Stimulated activated CD8-positive, alpha-beta memory T cell treated with anti-CD3 and anti-CD28 coated beads, Interleukin-7, amount 100 ng/mL, for 48 hours (primary cell): ENCODE data around the gene IMPG1.

Source experiments
- DNase-seq, 2 donors: peaks; one replicate each; pipeline ENCODE4 v3.0.0-alpha.2; 2020; ENCODE audit warnings: low read depth in 1 of 2; ENCODE audit errors: extremely low read depth in 1 of 2

The IMPG1 gene, protein sequence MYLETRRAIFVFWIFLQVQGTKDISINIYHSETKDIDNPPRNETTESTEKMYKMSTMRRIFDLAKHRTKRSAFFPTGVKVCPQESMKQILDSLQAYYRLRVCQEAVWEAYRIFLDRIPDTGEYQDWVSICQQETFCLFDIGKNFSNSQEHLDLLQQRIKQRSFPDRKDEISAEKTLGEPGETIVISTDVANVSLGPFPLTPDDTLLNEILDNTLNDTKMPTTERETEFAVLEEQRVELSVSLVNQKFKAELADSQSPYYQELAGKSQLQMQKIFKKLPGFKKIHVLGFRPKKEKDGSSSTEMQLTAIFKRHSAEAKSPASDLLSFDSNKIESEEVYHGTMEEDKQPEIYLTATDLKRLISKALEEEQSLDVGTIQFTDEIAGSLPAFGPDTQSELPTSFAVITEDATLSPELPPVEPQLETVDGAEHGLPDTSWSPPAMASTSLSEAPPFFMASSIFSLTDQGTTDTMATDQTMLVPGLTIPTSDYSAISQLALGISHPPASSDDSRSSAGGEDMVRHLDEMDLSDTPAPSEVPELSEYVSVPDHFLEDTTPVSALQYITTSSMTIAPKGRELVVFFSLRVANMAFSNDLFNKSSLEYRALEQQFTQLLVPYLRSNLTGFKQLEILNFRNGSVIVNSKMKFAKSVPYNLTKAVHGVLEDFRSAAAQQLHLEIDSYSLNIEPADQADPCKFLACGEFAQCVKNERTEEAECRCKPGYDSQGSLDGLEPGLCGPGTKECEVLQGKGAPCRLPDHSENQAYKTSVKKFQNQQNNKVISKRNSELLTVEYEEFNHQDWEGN

GRCh38 chr6:76072562-76072961 is at the start of gene IMPG1:
Gene IMPG1 (minus strand): TSS chr6:76072662. CDS start chr6:76072488, 174 bp downstream.
- no peak for DNase-seq

- no peak for DNase-seq
Observed at GRCh38 chr6:76120302-76120701, 47.8 kb upstream of the IMPG1 start.

GRCh38 chr6:76073281-76073680 is 819 bp upstream of the IMPG1 start:
- DNase-seq: no peak

DNA sequence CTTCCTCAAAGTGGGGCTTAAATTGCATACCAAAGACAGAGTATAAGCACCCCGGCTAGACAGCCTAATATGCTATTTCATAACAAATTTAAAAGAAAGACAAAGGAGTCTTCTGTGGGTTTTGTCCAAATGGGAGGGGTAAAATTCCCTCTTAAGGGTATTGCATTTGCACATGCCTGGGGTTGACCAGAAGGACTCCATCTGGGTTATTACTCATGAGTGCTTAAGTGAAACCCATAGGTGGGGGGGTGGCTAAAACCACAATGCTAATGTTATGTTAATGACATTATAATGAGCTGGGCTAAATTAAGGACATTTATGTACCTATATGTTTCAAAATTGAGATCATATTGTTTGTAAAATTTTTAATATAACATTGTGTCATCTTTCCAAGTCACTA is 15.0 kb downstream of the IMPG1 start:
- no peak for DNase-seq

DNA sequence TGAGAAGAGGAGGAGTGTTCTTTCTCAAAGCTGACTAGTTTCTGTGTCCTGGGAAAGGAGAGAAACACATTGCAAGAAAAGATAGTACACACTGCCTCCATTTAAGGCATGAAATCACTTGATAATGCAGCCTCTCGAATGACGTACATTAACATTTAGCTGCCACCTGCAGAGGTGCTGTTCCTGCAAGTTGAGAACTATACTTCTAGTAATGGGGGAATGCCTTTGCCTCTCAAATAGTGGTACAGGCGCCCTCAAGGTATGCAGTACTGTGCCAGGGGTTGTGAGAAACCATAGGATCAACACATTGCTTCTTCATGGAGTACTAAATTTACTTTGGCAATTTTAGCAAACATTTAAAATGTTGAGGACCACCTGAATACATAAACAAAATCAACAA is 20.1 kb downstream of the IMPG1 start:
- DNase-seq: no peak

- DNase-seq: no peak
Observed at GRCh38 chr6:76043690-76044089, 28.8 kb downstream of the IMPG1 start.

DNA sequence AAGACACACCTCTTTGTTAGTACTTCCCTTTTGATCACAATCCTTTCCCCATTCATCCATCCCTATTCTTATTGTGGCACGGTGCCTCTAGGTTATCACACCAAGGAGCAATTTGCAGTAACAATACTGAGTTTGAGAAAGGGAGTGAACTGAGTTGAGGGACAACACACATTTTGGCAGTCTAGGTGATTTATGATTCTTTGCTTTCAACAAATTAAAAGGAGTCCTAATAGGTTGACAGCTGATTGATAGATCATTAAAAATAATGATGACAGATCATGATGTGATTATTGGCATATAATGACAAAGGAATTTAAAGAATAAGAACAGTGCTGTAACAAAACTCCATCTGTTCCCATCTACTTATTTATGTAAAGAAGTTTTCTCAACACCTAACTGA is 36.7 kb downstream of the IMPG1 start:
- DNase-seq: no peak

DNA sequence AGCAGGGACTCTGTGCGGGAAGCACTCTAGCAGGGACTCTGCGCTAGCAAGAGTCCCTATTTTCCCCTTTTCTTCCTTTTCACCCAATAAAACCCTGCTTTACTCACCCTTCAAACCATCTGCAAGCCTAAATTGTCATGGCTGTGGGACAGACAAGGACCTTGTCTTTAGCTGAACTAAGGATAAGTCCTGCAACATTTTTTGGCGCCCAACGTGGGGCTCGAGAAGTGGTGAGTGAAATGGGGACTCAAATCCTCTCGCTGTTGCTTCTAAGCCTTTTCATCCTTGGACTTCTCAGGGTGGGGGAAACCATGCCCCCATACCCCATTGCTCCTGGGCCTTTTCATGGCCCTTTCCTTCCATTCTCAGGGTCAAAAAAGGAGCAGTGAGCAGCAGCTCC is 46.4 kb downstream of the IMPG1 start:
- DNase-seq: no peak

DNA sequence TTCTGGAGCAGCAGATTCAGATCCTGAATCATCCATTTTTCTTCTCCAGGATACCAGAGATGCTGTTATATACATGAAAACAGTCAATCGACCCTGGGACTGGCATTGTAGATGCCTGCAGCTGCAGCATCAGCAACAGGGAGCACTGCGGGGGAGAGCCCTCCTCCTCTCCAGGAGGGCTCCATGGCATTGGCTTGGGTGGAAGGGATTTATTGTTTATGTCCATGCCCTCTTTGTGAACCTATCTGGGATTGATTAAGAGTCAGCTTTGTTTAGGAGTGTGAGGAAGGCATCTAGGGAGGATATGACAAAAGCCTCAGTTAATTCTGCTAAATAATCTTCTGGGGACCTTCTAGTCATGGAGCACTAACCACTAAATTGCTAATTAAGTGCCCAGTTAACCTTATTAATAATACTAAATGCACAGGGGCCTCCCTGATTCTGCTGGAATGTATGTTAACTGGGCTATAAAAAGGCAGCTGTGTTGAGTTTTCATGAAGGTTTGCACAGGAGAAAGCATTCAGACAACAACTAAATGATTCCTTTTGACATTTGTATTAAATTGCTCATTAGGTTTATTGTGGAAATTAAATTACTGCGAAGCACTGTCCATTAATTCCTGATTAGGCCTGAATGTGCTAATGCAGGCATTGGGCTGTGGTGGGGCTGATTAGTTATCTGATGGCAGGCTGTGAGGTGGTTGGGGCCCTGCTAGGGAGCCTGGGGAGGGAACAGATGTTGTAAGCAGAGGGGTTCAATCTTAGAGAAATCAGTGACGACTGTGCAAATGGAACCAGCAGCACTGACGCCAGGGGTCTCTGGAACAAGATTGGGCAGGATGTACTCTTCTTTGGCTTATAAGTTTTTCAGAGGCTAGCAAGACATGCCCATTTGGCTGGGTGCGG is 57.6 kb downstream of the IMPG1 start:
- DNase-seq: no peak

DNA sequence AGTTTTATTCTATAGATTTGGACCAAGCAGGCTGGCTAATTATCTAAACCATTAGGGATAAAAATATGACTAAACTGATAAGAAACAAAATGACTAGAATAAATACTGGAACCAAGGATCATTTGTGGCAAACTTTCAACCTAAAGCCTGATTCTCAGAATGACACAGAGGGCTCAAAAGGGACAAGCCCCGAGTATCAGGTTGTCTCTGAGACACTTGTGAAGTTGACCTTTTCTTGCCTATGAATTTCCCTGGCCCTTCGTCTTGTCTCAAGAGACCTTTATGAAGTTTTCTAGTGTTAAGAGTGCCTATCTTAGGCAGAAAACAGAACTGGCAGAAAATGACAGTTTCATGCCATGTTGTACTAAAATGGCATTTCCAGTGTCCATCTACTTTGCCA is 68.3 kb downstream of the IMPG1 start:
- DNase-seq: no peak

DNA sequence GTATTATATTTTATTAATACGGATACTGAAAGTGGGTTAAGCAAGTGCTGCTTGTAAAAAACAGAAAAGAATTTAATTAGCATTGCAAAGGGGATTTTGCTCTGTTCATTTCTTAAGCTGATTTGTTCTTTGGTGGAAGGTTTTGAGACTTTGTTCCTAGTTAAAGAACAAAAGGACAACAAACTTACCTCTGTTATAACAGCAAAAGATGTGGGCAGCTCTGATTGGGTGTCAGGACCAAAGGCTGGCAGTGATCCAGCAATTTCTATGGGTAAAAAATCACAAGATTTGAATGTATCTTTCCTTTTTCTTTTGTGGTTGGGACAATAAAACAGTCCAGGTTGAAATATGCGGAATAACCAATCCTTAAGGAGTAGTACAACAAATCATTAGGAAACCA is 68.8 kb downstream of the IMPG1 start:
- DNase-seq: no peak

- no peak for DNase-seq
Observed at GRCh38 chr6:76003113-76003512, 69.3 kb downstream of the IMPG1 start.

DNA sequence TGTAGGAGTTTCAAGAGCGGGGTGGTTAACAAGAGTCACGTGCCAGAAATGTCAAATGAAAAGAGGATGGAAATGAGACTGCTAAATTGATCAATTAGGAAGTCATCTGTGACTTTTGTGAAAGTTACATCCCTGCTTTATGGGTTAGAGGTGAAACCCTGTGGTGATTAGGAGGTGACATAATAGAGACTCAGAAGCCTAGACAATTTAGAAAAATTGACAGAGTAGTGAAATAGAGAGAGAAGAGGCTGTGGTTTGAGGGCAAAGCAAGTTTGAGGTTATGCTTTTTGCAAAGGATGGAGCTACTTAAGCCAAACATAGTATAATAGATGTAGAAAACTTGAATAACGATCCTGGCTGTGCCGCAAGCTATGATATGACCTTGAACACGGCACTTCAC is 71.8 kb downstream of the IMPG1 start:
- no peak for DNase-seq

- no peak for DNase-seq
Observed at GRCh38 chr6:75997696-75998095, 74.8 kb downstream of the IMPG1 start.

GRCh38 chr6:75993236-75994162 is 79.0 kb downstream of the IMPG1 start:
- DNase-seq: no peak

- no peak for DNase-seq
Observed at GRCh38 chr6:75991941-75992340, 80.5 kb downstream of the IMPG1 start.

DNA sequence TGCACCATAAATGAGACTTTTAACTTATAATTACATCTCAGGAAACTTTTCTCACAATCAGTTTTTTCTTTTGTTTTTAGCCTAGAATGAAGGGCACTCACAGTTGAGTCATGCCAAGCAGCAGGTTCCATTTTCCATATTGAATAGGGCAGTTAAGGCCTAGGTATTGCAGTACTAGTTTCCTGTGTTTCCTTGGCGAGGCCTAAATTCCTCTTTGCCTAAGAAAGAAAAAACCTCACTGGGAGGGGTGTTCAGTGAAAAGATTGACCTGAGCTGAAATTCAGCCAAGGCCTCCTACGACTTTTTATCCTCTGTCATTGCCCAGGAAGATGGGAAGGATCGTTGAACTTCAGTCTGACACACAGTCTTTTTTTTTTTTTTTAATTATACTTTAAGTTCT is 85.5 kb downstream of the IMPG1 start:
- no peak for DNase-seq

GRCh38 chr6:75975904-75976303 is 96.6 kb downstream of the IMPG1 start:
- no peak for DNase-seq

DNA sequence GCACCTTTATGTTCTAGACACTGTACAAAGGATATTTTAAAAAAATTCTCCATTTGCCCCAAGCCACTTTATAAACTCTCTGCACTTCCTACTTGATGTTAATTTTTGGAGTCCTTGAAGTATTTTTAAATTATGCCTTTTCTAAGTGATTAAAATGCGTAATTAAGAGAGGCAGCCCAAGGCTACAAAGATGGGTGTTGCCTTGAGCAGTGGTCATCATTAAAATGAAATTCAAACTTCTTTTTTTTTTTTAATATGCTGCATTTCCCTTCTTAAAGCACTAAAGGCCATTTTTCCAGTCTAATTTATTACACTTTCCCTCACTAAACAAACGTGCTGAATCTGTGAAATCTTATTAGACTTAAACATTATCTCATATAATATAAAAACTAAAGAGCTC is 102.4 kb downstream of the IMPG1 start:
- no peak for DNase-seq

- DNase-seq: no peak
Observed at GRCh38 chr6:75968143-75968542, 104.3 kb downstream of the IMPG1 start.
